Left kidney (tissue), 2 donors: Measurements from ENCODE around the gene NAALADL2. TPM values are rescaled to one million over a fixed set of nuclear protein-coding genes. Genes with fewer than 3 reads are reported as not detected.
"Not testable (repeated sequence)": the region's sequence is repeated elsewhere in the genome, so short reads cannot be mapped to it uniquely, and the experiment has no call there.

Experiments
- DNase-seq: peaks from one replicate; pipeline ENCODE4 v3.0.0-alpha.2; 2013
- polyA plus RNA-seq: library from polyadenylated mRNA; unstranded; fragments of 120-200 nt; gene quantifications from one replicate; pipeline ENCODE4 v1.2.1, GENCODE V29; 2013; ENCODE audit not compliant: insufficient read length

The NAALADL2 gene
- polyA plus RNA-seq, 1 donor: 19.9 TPM

DNA sequence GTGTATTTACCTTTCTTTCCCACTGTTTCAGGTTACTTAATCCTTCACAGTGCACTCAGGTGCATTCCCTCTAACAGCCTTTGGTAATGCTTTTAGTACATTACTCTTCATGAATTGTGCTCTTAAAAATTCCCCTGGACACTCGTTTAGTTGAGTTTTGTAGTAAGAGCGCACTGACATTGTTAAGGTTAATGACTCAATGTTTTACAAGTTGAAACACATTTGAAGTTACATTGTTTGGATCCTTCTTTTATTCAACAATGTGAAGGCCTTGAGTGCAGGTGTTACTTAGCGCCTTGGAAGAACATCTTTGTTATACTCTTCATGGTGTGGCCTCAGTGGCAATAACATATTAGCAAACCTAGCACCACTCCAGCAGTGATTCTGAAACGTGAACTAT lies 739.6 kb downstream of the NAALADL2 start:
- DNase-seq: no peak

DNA sequence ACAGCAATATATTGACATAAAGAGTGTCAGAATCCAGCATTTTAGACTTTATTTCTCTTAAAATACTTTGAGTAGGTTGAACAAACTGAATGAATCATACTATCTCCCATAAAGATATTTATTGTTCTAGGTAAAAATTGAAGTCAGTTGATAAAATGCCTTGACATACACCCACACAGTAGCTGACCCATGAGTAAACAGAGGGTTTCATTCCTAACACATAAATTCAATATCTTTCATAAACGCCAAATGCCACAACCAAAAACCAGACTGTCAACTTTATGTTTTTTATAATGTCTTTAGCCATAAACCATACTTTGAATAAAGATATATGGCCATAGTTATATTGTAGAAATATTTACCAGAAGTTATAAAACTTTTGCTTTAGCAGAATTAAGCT lies 742.4 kb downstream of the NAALADL2 start:
- DNase-seq: no peak

DNA sequence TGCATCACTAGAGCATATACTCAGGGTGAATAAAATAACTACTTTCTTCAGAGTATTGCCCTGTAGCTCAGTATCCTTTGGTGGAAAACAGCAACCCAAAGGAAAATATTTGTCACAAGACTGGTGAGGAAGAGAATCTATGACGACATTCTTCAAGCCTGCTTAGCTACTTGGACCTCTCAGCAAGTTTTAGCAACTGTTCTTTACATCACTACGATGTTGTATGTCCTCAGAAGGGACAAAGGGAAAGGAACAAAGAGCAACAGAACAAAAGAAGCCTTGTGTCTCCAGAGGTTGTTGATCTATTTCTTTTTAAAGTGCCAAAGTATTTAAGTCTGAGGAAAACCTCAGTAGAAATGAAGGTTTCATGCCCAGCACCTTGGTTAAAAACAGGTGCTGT lies 746.7 kb downstream of the NAALADL2 start:
- DNase-seq: no peak

DNA sequence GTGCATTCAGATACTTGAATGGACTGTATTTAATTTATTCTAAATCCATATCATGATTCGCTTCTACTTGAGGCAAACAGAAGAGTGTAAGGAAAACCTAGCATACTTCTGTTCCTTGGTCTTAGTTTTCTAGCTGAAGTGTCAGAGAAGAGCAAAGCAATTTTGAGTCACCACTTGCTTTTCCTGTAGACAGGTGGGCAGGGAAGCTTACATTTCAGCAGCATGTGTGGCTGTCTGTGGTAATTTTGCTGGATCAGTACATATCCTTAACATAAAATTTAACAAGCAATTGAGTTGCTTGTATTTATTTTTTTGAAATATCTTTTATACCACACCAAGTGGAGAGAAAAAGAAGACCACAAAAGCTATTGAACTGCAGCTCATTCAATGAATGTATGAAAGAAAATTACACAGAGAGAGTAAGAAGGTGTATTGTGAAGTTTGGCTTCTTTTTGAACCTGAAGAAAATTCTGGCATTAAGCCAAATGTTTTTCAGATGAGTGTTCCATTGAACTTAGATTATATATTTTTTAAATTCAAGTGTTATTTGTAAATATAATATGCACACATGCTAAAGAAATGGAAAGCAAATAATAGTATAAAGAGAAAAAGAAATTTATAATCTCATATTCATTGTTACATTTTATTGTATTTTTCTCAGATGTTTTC lies 747.6 kb downstream of the NAALADL2 start:
- no peak for DNase-seq

DNA sequence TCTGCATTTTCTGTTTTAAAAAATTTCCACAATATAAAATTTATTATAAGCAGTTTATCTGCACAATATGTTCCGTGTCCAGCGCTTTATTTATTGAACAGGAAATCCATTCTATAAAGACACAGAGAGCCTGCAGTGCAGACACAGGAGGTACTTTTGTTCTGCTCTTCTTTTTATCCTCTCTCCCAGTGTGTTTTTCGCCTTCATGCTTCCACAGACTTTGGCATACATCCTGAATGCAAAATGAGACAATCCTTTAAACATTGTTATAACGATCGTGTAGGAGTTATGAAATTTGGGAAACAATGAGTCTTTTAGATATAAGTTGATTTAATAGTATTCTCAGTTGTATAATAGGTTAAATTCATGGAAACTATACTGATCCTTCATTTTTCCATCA lies 749.2 kb downstream of the NAALADL2 start:
- DNase-seq: no peak

DNA sequence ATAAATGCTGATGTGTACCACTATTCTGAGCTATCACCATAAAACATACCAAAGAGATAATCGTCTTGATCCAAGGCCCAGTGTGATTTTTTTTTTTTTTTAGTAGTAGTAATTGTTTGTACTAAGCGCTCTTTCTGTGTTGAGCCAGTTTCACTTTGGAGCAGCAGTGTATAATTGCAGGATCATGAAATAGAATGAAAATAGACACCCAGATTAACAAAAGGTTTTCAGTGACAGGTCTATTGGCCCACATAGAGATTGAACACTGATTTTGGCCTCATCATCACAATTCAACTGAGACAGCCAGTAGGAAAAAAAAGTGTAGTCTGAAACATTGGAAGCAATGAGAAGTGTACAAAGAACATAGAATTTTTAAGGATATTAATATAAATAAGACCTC lies 749.8 kb downstream of the NAALADL2 start:
- no peak for DNase-seq

DNA sequence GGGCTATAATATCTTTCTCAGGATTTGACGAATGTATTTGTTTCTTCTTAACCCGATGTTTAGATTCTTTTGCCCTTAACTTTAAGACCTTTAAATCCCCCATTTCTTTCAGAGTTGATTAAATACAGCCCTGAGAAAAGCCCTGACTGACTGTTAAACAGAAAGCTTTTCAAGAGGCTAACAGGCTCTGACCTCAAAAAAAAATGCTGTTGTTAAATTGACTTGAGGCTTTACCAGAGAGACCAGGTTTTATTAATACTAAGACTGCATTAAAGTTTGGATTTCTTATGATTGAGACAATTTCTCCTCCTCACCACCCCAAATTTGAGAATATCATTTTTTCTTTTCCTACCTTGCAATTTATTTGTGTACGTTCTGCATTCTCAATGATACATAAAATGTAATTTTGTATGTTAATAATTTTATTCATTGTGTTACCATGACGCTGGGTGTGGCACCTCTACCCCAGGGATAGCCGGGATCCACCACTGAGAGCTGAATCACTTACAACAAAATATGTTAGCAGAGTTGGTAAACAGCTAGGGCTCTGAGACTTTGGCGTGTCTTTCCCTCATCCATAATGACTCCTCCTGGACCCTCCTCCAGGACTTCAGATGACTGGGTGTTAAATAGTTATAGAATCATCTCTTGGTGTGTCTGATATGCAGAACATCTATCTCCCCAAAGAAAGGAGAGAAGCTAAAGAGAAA lies 753.5 kb downstream of the NAALADL2 start:
- no peak for DNase-seq

DNA sequence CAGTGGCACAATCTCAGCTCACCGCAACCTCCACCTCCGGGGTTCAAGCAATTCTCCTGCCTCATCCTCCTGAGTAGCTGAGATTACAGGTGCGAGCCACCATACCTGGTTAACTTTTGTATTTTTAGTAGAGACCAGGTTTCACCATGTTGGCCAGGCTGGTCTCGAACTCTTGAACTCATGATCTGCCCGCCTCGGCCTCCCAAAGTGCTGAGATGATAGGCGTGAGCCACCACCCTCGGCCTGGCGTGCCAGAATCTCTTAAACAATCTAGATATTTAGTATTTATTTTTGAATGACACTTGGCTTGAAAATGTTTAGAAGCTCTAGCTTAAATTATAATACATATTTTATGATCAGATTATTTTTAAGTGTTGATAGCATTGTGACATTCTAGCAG lies 755.0 kb downstream of the NAALADL2 start:
- not testable (repeated sequence) for DNase-seq

DNA sequence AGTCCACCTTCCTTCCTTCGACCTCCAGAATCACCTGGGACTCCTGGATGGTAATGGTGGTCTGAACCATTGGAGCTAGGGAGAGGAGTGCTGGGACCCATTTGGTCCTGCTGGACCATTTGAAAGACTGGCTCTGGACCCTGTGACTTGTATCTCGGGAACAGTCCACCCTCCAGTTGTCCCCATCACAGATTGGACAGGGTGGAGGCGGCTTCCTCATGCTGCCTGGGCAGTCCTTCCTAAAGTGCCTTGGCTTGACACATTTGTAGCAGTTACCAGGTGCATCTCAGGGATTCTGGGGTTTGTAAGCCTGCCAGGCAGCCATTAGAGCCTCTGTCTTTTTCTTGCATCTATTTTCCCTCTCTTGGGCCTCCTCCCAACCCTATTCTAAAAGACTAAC lies 758.1 kb downstream of the NAALADL2 start:
- DNase-seq: no peak

DNA sequence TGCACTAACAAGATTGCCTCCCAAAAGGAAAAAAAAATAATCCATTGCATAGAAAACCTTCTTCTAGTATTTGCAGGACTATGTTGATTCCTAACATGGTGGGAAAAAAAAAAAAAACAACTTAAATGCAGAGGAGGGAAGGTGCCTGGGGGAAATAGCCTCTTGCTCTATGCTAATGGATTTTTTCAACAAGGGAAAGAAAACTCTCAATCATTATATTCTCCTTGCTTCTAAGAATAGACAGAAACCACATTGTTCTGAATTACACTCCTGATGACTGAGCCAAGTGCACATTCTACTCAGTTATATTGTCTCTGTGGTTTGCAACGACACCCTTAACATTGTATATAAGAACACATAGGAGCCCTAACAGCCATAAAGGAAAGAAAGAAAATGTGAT lies 760.2 kb downstream of the NAALADL2 start:
- no peak for DNase-seq

DNA sequence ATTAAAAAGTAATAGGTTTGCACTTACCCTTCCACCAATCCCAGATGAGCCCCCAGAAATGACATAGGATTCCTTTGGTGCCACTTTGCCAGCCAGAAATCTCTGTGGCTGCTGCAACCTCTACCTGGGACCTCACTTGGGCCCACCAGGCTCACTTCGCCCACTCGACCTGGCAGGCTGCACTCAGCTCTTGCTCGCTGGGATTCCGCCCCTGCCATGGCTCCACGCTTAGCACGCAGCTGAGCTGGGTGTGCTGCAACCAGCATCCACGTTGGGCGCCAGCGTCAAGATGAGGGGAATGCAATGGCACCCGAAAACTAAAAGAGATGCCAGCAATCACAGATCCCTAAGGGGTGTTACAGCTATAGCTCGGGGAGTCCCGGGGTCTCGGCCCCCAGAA lies 761.0 kb downstream of the NAALADL2 start:
- no peak for DNase-seq

DNA sequence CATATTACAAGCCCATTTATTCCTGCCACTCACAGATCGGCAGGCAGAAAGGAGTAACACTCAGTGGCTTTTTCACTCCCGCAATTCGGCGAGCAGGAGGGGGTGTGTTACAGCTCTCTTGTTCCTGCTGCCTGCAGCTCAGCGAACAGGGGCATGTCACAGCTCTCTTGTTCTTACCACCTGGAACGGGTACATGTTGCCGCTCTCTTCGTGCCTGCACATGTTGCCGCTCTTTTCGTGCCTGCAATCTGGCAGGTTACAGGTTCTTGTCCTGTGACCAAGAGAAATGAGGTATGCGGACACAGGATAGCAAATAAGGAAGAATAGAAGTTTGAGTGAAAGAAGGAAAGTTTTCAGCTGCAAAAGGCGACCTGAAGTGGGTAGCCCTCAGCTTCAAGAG lies 761.4 kb downstream of the NAALADL2 start:
- DNase-seq: no peak

DNA sequence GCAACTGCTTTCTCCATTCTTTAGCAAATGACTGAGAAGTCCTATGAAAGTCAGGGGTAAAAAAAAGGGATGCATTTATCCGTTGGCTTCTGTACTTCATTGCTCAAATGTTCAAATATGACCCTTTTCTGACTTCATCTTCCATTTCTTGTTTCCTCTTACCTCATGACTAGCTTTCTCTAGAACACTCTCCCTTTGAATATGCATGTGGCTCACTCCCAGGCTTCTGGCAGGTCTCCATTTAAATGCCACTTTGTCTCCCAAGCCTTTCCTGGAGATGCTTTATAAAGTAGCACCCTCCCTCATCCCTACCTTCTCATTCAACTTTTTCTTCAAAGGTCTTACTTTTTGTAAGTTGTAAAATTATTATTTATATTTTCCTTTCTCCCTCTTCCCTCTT lies 781.8 kb downstream of the NAALADL2 start:
- DNase-seq: no peak

DNA sequence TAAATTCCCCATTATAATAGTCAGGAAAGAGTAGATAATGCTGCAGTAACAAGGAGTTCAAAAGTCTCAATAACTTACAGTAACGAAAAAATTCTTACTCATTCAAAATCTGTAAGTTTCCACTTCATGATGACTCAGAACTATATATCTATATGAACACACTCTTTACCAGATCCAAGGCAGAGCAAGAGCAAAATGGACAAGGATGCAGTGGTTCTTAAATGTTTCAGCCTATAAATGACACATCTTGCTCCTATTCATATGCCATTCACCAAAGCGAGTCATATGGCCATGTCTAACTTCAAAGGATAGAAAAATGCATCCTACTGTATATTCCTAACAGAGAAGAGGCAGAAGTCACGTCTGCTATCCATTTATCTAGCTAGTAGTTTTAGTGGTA lies 787.7 kb downstream of the NAALADL2 start:
- DNase-seq: no peak

DNA sequence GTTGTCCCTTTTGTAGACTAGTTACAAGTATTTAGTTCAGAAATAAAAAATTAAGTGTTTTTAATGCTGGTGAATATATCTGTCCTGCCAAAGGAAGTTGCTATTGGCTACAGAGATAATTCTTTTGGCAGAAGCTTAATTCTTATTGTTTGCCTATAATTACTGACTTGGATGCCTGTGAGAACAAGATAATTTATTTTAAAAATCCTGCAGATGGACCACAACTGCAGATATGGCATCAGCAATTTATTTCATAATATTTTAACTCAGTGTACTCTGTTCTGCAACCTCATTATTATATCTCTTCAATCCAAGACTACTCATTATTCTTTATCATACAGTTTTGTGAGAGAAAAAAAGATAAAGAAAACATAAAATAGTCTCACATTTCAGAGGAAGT lies 789.8 kb downstream of the NAALADL2 start:
- no peak for DNase-seq

DNA sequence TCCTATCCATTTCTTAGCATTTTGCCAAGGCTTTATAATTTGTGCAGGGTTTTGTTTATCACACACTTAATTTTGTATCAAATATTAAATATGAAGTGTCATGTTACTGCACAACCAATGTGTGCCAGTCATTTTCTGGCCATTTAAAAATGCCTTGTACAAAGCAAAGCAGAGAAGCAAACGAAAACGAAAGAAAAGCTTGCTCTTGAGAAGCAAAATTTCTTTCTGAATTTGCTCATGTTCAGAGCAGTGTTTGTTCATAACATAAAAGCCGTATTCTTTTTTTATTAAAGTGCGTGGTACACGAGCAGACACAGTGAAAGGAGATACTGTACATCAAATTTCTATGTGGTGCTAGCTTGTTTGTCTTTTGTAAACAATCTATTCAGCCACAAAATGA lies 792.6 kb downstream of the NAALADL2 start:
- DNase-seq: no peak

DNA sequence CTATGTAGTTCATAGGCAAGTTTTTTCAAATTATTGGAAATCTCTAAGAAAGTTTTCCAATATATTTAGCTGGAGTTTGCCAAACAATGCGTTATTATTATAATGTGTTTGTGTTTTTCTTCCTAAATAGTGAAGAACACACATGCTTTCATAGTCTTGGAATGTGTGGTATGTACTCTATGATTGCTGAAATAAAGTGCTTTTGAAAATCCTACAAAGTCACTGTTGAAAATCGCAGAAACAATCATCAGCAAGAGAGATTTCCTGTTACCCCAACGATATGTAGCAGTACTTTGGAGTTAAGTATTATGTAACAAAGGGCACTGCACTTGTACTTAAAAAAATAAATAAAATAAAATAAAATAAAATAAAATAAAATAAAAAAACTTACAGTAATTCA lies 796.2 kb downstream of the NAALADL2 start:
- no peak for DNase-seq

DNA sequence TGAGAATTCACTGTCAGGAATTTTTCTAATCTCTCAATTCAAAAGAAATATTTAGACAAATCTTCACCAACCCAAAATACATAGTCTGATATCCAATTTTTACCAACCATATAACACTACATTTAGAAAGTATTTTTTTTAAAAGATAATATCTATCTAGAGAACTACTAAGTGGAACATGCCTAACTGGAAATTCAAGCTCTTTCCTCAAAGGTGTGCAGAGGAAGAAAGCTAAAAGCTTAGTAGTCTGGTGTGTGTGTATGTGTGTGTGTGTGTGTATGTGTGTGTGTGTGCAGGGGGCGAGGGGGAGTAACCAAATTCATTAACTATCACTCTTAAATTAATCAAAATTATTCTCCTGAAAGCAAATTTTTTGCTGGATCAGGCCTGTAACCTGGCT lies 797.3 kb downstream of the NAALADL2 start:
- no peak for DNase-seq

DNA sequence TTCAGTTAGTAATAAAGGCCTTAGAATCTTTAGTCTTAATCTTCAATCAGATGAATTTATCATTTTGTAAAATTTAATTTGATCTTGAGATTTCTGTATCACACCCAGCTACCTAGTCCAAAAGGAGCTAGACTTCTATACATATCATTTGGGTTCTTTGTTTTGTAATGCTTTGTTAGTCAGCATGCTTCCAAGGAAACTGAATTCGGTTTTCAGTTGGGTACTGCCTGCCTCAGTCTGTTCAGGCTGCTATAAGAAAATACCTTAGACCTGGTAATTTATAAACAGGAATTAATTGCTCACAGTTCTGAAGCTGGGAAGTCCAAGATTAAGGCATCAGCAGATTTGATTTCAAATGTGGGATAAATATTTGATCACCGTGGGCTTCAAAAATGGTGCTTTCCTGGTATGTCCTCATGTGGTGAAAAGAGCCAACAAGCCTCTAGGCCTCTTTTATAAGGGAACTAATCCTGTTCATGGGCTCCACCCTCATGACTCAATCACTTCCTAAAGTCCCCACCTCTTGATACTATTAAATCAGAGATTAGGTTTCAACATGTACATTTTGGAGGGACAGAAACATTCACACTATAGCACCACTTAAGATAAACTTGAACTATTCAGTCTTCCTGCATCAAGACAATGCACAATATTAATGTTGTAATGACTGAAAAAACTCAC lies 800.7 kb downstream of the NAALADL2 start:
- DNase-seq: no peak

DNA sequence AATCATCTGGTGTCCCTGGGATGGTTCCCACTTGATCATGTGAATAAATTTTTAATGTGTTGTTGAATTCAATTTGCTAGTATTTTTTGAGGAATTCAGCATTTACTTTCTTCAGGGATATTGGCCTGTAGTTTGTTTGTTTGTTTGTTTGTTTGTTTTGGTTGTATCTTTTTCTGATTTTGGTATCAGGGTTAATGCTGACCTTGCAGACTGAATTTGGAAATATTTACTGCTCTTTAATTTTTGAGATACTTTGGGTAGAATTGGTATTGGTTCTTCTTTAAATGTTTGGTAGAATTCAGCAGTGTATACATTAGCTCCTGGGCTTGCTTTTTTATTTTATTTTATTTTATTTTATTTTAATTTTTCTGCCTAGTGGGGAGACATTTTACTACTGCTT lies 803.7 kb downstream of the NAALADL2 start:
- DNase-seq: no peak

DNA sequence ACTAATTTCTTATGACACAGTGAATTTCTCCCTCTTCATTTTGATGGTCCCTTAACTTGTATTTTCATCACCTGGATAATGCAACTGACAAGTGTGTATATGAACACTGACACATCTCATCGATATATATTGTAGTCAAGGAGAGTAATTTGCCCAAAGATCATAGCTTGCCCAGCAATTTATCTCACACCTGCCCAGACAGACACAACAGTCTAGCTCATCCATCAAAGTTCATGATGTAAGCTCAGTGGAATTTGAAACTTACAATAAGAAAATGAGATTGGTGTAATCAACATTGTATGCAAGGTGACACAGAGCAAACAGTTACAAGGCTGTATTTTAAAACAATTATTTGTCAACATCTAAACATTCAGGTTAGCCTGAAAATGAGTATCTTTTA lies 805.8 kb downstream of the NAALADL2 start:
- no peak for DNase-seq

DNA sequence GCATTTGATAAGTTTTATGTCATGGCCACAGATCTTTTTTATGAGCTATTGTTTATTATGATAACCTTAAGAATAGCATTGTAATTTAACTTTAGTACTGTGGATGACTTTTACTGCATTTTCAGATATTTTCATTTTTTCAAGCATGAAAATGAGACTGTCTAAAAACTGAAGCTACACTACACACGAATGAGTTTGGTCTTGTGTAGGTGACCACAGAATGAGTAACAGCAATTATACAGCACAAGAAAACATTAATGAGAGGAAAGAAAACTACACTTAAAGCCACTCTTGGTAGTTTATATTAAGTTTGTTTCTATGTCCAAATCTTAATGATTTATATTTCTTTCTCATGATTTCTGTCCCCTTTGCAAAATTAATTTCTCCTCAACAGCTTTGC lies 809.2 kb downstream of the NAALADL2 start:
- no peak for DNase-seq

DNA sequence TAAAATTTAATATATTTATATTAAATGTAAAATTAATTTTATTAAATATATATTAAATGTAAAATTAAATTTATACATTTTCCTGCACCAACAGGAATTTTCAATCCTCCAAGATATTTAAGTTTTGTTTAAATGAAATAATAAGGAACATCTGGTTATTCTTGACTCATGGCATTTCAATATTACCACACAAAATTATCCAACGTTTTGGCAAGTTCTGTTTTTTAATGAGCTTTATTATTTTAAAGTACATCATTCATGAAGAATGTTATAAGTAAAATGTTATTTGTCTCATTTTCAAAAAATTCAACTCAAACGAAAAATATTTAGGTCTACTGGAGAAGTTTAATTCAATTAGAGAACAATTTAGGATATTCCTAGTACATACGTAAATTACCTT lies 811.4 kb downstream of the NAALADL2 start:
- no peak for DNase-seq
